BLaER1 (cell line): ENCODE measurements around the gene PTPRO.

Experiments used
- H3K27ac ChIP-seq: shearing (Covaris generic); formaldehyde crosslinking; 2 replicates; pipeline ENCODE4 v1.8.1; 2022
- H3K27me3 ChIP-seq: shearing (Covaris generic); formaldehyde crosslinking; 2 replicates; pipeline ENCODE4 v1.8.1; 2022
- H3K36me3 ChIP-seq: shearing (Covaris generic); formaldehyde crosslinking; 2 replicates; pipeline ENCODE4 v1.8.1; 2022
- H3K4me1 ChIP-seq: shearing (Covaris generic); formaldehyde crosslinking; 2 replicates; pipeline ENCODE4 v1.8.1; 2022
- H3K4me2 ChIP-seq: shearing (Covaris generic); formaldehyde crosslinking; 2 replicates; pipeline ENCODE4 v1.8.1; 2022
- H3K4me3 ChIP-seq: shearing (Covaris generic); formaldehyde crosslinking; 2 replicates; pipeline ENCODE4 v1.8.1; 2022
- H3K9ac ChIP-seq: shearing (Covaris generic); formaldehyde crosslinking; 2 replicates; pipeline ENCODE4 v1.8.1; 2022
- H3K9me3 ChIP-seq: shearing (Covaris generic); formaldehyde crosslinking; 2 replicates; pipeline ENCODE4 v1.8.1; 2022
- H4K20me1 ChIP-seq: shearing (Covaris generic); formaldehyde crosslinking; 2 replicates; pipeline ENCODE4 v1.8.1; 2022
- Cebpa-rat ChIP-seq: shearing (Covaris generic); IDR thresholded peaks from 2 replicates; pipeline ENCODE4 v1.8.1; 2022

PTPRO gene

GRCh38 chr12:15322164-15323061, at the start of gene PTPRO:
PTPRO (plus strand) TSS chr12:15322508.
- no peaks in the 10 kb centered on the region for H3K4me1 ChIP-seq
- peak within 1 kb of the TSS; percentile 61 for H3K4me3 ChIP-seq
- no peaks in the 10 kb centered on the region for H3K9me3 ChIP-seq
- peaks cover 21% of the 10 kb centered on the region for H3K27me3 ChIP-seq
- no peak within 1 kb of the TSS for H3K9ac ChIP-seq
- H3K27ac ChIP-seq: no peak within 1 kb of the TSS
- H3K4me2 ChIP-seq: peak within 1 kb of the TSS; percentile 82
- no peaks in the 10 kb centered on the region for H4K20me1 ChIP-seq
- H3K36me3 ChIP-seq: no peaks in the 10 kb centered on the region
- no peak for TF ChIP-seq Cebpa-rat

GRCh38 chr12:15273896-15274295, 48.4 kb upstream of the PTPRO start:
- Histone ChIP-seq H3K4me1 (peaks cover 14% of the 10 kb centered on the region), H3K36me3 (no peaks in the 10 kb centered on the region), H3K4me3 (no peak overlapping the region), H4K20me1 (no peaks in the 10 kb centered on the region), H3K9me3 (no peaks in the 10 kb centered on the region), H3K9ac (no peak overlapping the region), H3K4me2 (no peak overlapping the region), H3K27me3 (no peaks in the 10 kb centered on the region), H3K27ac (no peak overlapping the region)
- no peak for TF ChIP-seq Cebpa-rat

DNA sequence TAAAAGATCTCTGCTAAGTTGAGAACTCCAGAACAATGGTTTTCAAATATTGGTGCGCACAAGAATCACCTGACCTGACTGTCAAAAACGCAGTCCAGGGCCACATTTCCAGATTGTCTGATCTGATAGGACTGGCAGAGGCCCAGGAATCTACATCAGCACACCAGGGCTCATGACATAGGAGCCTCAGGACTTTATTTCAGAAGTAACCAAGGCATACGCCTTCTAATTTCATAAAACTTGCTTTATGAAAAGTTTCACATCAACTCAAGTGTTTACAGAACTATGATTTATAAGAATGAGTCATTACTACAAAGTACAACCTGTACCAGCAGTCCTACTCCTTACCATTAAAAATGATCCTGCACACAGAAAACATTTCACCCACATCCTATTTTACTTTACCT, 47.7 kb upstream of the PTPRO start:
- peaks cover 21% of the 10 kb centered on the region for H3K4me1 ChIP-seq
- H3K9me3 ChIP-seq: no peaks in the 10 kb centered on the region
- H3K27ac ChIP-seq: no peak overlapping the region
- no peak for TF ChIP-seq Cebpa-rat
- H3K4me3 ChIP-seq: no peak overlapping the region
- H3K4me2 ChIP-seq: no peak overlapping the region
- no peaks in the 10 kb centered on the region for H3K36me3 ChIP-seq
- H4K20me1 ChIP-seq: no peaks in the 10 kb centered on the region
- no peaks in the 10 kb centered on the region for H3K27me3 ChIP-seq
- H3K9ac ChIP-seq: no peak overlapping the region

DNA sequence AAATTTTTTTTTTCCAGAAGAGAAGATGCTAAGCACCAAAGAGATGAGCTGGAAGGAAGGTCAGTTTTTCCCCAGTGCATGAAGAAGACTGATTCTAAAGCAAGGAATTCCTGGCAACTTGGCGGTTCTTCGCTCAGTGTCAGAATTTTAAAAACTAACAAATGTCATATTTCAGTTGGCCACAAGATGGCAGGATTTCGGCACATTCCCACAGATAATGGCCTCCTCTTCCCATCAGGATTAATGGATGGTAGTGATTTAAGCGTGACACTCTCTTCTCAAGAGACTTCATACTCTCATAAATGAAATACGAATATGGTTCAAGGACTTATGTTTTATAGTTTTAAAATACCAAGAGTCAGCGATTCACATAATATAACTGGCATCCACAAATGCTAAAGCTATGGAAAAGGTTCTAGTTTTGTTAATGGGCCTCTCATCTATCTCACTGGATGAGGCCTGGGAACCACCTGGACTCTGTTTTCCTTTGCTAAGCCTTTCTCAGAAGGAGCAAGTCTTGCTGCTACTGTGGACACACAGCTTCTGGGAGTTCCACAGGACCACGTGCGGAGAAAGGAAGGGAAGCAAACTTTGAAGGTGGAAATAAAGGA, 46.1 kb upstream of the PTPRO start:
- Histone ChIP-seq H3K9me3 (no peaks in the 10 kb centered on the region), H3K27ac (no peak overlapping the region), H3K4me2 (no peak overlapping the region), H3K4me3 (no peak overlapping the region), H3K9ac (no peak overlapping the region), H3K36me3 (no peaks in the 10 kb centered on the region), H4K20me1 (no peaks in the 10 kb centered on the region), H3K4me1 (peaks cover 16% of the 10 kb centered on the region), H3K27me3 (no peaks in the 10 kb centered on the region)
- TF ChIP-seq Cebpa-rat: no peak

GRCh38 chr12:15278816-15279658, 43.3 kb upstream of the PTPRO start:
- H3K4me3 ChIP-seq: no peak overlapping the region

GRCh38 chr12:15280930-15281329, 41.4 kb upstream of the PTPRO start:
- no peak overlapping the region for H3K9ac ChIP-seq
- H3K36me3 ChIP-seq: no peaks in the 10 kb centered on the region
- no peak for TF ChIP-seq Cebpa-rat
- H3K4me3 ChIP-seq: no peak overlapping the region
- H4K20me1 ChIP-seq: no peaks in the 10 kb centered on the region
- H3K4me1 ChIP-seq: peaks cover 16% of the 10 kb centered on the region
- no peaks in the 10 kb centered on the region for H3K27me3 ChIP-seq
- no peaks in the 10 kb centered on the region for H3K9me3 ChIP-seq
- no peak overlapping the region for H3K4me2 ChIP-seq
- H3K27ac ChIP-seq: no peak overlapping the region

More at GRCh38 chr12:15278816-15279658, 43.3 kb upstream of the PTPRO start:
- no peak for TF ChIP-seq Cebpa-rat
- Histone ChIP-seq H3K36me3 (no peaks in the 10 kb centered on the region), H3K27me3 (no peaks in the 10 kb centered on the region), H3K4me1 (peaks cover 16% of the 10 kb centered on the region), H3K9me3 (no peaks in the 10 kb centered on the region), H3K27ac (no peak overlapping the region), H4K20me1 (no peaks in the 10 kb centered on the region), H3K4me2 (peak overlapping the region; percentile 64), H3K9ac (no peak overlapping the region)

DNA sequence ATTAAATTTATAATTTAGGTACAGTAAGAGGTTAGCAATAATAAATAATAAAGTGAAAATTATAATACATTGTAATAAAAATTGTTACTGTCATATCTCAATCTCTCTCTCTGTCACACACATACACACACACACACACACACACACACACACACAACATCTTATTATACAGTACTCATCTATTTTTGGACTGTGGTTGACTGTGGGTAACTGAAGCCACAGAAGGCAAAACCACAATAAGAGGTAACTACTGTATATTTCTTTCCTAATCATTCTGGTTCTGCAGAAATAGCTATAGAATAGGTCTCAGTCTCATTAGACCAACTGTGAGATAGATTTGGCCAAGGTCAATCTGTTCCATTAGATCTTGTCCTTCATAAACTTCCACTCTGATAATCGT, 33.1 kb upstream of the PTPRO start:
- H3K4me3 ChIP-seq: no peak overlapping the region
- no peak overlapping the region for H3K27ac ChIP-seq
- peaks cover 19% of the 10 kb centered on the region for H3K4me1 ChIP-seq
- no peak overlapping the region for H3K9ac ChIP-seq
- H4K20me1 ChIP-seq: no peaks in the 10 kb centered on the region
- no peaks in the 10 kb centered on the region for H3K36me3 ChIP-seq
- no peaks in the 10 kb centered on the region for H3K27me3 ChIP-seq
- no peaks in the 10 kb centered on the region for H3K9me3 ChIP-seq
- no peak for TF ChIP-seq Cebpa-rat
- H3K4me2 ChIP-seq: peak overlapping the region; percentile 70

GRCh38 chr12:15293731-15294130, 28.6 kb upstream of the PTPRO start:
- no peaks in the 10 kb centered on the region for H4K20me1 ChIP-seq
- H3K4me2 ChIP-seq: no peak overlapping the region
- no peak overlapping the region for H3K27ac ChIP-seq
- no peak for TF ChIP-seq Cebpa-rat
- H3K27me3 ChIP-seq: no peaks in the 10 kb centered on the region
- no peak overlapping the region for H3K9ac ChIP-seq
- H3K36me3 ChIP-seq: no peaks in the 10 kb centered on the region
- H3K4me1 ChIP-seq: peaks cover 11% of the 10 kb centered on the region
- H3K9me3 ChIP-seq: peaks cover 10% of the 10 kb centered on the region; the same call in 1 of the 2 replicates
- no peak overlapping the region for H3K4me3 ChIP-seq

- no peaks in the 10 kb centered on the region for H4K20me1 ChIP-seq
- no peak overlapping the region for H3K4me2 ChIP-seq
- no peaks in the 10 kb centered on the region for H3K4me1 ChIP-seq
- no peaks in the 10 kb centered on the region for H3K36me3 ChIP-seq
- H3K9ac ChIP-seq: no peak overlapping the region
- H3K4me3 ChIP-seq: no peak overlapping the region
- no peaks in the 10 kb centered on the region for H3K27me3 ChIP-seq
- H3K27ac ChIP-seq: no peak overlapping the region
- H3K9me3 ChIP-seq: peaks cover 29% of the 10 kb centered on the region
- TF ChIP-seq Cebpa-rat: no peak
Observed at GRCh38 chr12:15299947-15300346, 22.4 kb upstream of the PTPRO start.
